ENCODE data around the gene APEH.

The APEH gene

GRCh38 chr3:49661281-49661680, 12.9 kb upstream of the APEH start:
- no peak for TF ChIP-seq CTCF (conservative IDR thresholded peaks at IDR 0.05; ENCODE audit: low read length)
- no peak overlapping the region for H3K4me3 ChIP-seq (ENCODE audit: low read length)
- no peak for DNase-seq (ENCODE audit: low read depth)

- H3K4me3 ChIP-seq (ENCODE audit: low read length) = no peak overlapping the region
- TF ChIP-seq CTCF (conservative IDR thresholded peaks at IDR 0.05; ENCODE audit: low read length) = no peak
- DNase-seq (ENCODE audit: low read depth) = no peak
Observed at GRCh38 chr3:49662021-49662420, 12.1 kb upstream of the APEH start.

- no peak for DNase-seq (ENCODE audit: low read depth)
- H3K4me3 ChIP-seq (ENCODE audit: low read length) = no peak overlapping the region
- TF ChIP-seq CTCF (conservative IDR thresholded peaks at IDR 0.05; ENCODE audit: low read length) = no peak
Observed at GRCh38 chr3:49662720-49663413, 11.3 kb upstream of the APEH start.

- DNase-seq (ENCODE audit: low read depth) = no peak
- no peak overlapping the region for H3K4me3 ChIP-seq (ENCODE audit: low read length)
- TF ChIP-seq CTCF (conservative IDR thresholded peaks at IDR 0.05; ENCODE audit: low read length) = no peak
Observed at GRCh38 chr3:49663831-49664230, 10.3 kb upstream of the APEH start.

- H3K4me3 ChIP-seq (ENCODE audit: low read length) = no peak overlapping the region
- DNase-seq (ENCODE audit: low read depth) = no peak
- TF ChIP-seq CTCF (conservative IDR thresholded peaks at IDR 0.05; ENCODE audit: low read length) = no peak
Observed at GRCh38 chr3:49664300-49664699, 9.9 kb upstream of the APEH start.

GRCh38 chr3:49665822-49666519, 8.2 kb upstream of the APEH start:
- DNase-seq (ENCODE audit: low read depth) = no peak
- no peak overlapping the region for H3K4me3 ChIP-seq (ENCODE audit: low read length)
- no peak for TF ChIP-seq CTCF (conservative IDR thresholded peaks at IDR 0.05; ENCODE audit: low read length)

GRCh38 chr3:49666592-49666991, 7.6 kb upstream of the APEH start:
- peak; percentile 36 for DNase-seq (ENCODE audit: low read depth)
- TF ChIP-seq CTCF (conservative IDR thresholded peaks at IDR 0.05; ENCODE audit: low read length) = no peak
- no peak overlapping the region for H3K4me3 ChIP-seq (ENCODE audit: low read length)

Measured in AG10803 (cell line).